Fibroblast of lung (primary cell): ENCODE measurements around the gene XKR7. TPM values are rescaled to one million over a fixed set of nuclear protein-coding genes. Genes with fewer than 3 reads are reported as not detected.

Experiments used
- DNase-seq, 2 donors: peaks; one replicate each; pipeline versions ENCODE4 v3.0.0 to v3.0.0-alpha.2; 2010; ENCODE audit warnings: low read depth in 2 of 2
- H2AFZ ChIP-seq: 2 replicates; pipeline ENCODE4 v1.5.1; 2012; ENCODE audit warnings: low read length, control low read depth, inconsistent platforms
- H3K27ac ChIP-seq: 2 replicates; pipeline ENCODE4 v1.5.1; 2011; ENCODE audit warnings: low read length, control low read depth; ENCODE audit not compliant: insufficient read depth
- H3K27me3 ChIP-seq: 2 replicates; pipeline ENCODE4 v1.5.1; 2011; ENCODE audit warnings: mild to moderate bottlenecking, low read length; ENCODE audit not compliant: control insufficient read depth, insufficient read depth
- H3K36me3 ChIP-seq: 2 replicates; pipeline ENCODE4 v1.5.1; 2011; ENCODE audit warnings: low read length; ENCODE audit not compliant: control insufficient read depth, insufficient read depth
- H3K4me1 ChIP-seq: 2 replicates; pipeline ENCODE4 v1.5.1; 2011; ENCODE audit warnings: low read length; ENCODE audit not compliant: control insufficient read depth, insufficient read depth; ENCODE audit errors: extremely low read depth
- H3K4me2 ChIP-seq: 2 replicates; pipeline ENCODE4 v1.5.1; 2011; ENCODE audit warnings: low read length, control low read depth; ENCODE audit not compliant: insufficient read depth; ENCODE audit errors: extremely low read depth
- H3K4me3 ChIP-seq, 4 experiments: fragments of 200-600 bp in 1 of 4; sonication (generic) in 1 of 4; replicated peaks in 1 of 4; 2 replicates each; pipeline ENCODE4 v1.5.1; 2011 to 2016; ENCODE audit warnings: low read length in 4 of 4, low read depth in 3 of 4, mild to moderate bottlenecking in 3 of 4, control low read depth in 2 of 4, inconsistent platforms in 1 of 4, mixed read lengths in 1 of 4; ENCODE audit not compliant: insufficient read depth in 1 of 4; ENCODE audit errors: control extremely low read depth in 1 of 4
- H3K79me2 ChIP-seq: 2 replicates; pipeline ENCODE4 v1.5.1; 2012; ENCODE audit warnings: mild to moderate bottlenecking, low read length, inconsistent platforms; ENCODE audit not compliant: control insufficient read depth, insufficient read depth
- H3K9ac ChIP-seq: 2 replicates; pipeline ENCODE4 v1.5.1; 2011; ENCODE audit warnings: mild to moderate bottlenecking, low read length, control low read depth; ENCODE audit not compliant: insufficient read depth
- H3K9me3 ChIP-seq: 2 replicates; pipeline ENCODE4 v1.5.1; 2012; ENCODE audit warnings: low read depth, low read length; ENCODE audit not compliant: control insufficient read depth, insufficient read depth
- H4K20me1 ChIP-seq: 2 replicates; pipeline ENCODE4 v1.5.1; 2011; ENCODE audit warnings: low read length; ENCODE audit not compliant: control insufficient read depth, insufficient read depth; ENCODE audit errors: extremely low read depth
- EZH2 ChIP-seq: IDR thresholded peaks from 2 replicates; pipeline ENCODE4 v1.5.1; 2012; ENCODE audit warnings: low read length, control low read depth, mild to moderate bottlenecking; ENCODE audit errors: missing control alignments
- polyA plus RNA-seq, 2 donors: library from polyadenylated mRNA; depleted of rRNA in 1 of 2; stranded (reverse) in 1 of 2; unstranded in 1 of 2; fragments of >200 nt; gene quantifications; 2 replicates each; pipeline ENCODE4 v1.2.1, GENCODE V29; 2011 to 2012; ENCODE audit warnings: missing spikeins in 1 of 2
- total RNA-seq: library from RNA; depleted of rRNA; stranded (reverse); fragments of >200 nt; gene quantifications from 2 replicates; pipeline ENCODE4 v1.2.1, GENCODE V29; 2014
- TF ChIP-seq, protein P1 (sequence below), 2 donors: IDR thresholded peaks in 1 of 2; conservative IDR thresholded peaks in 1 of 2; 1 replicate in 1 of 2; 2 replicates in 1 of 2; pipeline ENCODE4 v1.5.1; 2011 to 2012; ENCODE audit warnings: low read length in 2 of 2, control low read depth in 1 of 2, inconsistent platforms in 1 of 2, low read depth in 1 of 2, mild to moderate bottlenecking in 1 of 2

XKR7 gene
- total and polyA plus RNA-seq, 2 donors (not counting 1 experiment from before 2014, with no cell fraction given): not detected

DNA sequence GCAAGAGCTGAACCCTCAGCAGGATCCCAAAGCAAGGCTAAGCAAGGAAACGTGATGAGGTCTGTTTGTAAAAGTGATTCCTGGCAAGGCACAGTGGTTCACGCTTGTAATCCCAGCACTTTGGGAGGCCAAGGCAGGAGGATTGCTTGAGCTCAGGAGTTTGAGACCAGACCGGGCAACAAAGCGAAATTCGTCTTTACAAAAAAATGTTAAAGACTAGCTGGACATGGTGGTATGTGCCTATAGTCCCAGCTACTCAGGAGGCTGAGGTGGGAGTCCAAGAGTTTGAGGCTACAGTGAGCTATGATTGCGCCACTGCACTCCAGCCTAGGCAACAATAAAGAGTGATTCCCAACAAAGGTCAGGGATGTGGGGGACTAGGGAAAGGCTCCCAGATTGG lies 4.1 kb upstream of the XKR7 start:
- DNase-seq: no peak
- peaks cover 4% of the 10 kb centered on the region for H4K20me1 ChIP-seq
- H2AFZ ChIP-seq: no peak overlapping the region
- H3K79me2 ChIP-seq: no peaks in the 10 kb centered on the region
- no peak overlapping the region for H3K4me2 ChIP-seq
- H3K36me3 ChIP-seq: no peaks in the 10 kb centered on the region
- no peak overlapping the region for H3K4me3 ChIP-seq
- H3K9ac ChIP-seq: no peak overlapping the region
- H3K27me3 ChIP-seq: peaks cover 6% of the 10 kb centered on the region
- H3K4me1 ChIP-seq: no peaks in the 10 kb centered on the region
- TF ChIP-seq, protein P1, sequence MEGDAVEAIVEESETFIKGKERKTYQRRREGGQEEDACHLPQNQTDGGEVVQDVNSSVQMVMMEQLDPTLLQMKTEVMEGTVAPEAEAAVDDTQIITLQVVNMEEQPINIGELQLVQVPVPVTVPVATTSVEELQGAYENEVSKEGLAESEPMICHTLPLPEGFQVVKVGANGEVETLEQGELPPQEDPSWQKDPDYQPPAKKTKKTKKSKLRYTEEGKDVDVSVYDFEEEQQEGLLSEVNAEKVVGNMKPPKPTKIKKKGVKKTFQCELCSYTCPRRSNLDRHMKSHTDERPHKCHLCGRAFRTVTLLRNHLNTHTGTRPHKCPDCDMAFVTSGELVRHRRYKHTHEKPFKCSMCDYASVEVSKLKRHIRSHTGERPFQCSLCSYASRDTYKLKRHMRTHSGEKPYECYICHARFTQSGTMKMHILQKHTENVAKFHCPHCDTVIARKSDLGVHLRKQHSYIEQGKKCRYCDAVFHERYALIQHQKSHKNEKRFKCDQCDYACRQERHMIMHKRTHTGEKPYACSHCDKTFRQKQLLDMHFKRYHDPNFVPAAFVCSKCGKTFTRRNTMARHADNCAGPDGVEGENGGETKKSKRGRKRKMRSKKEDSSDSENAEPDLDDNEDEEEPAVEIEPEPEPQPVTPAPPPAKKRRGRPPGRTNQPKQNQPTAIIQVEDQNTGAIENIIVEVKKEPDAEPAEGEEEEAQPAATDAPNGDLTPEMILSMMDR (conservative IDR thresholded peaks at IDR 0.05 in 1 of 2, IDR thresholded peaks at IDR 0.05 in 1 of 2; ENCODE audit: low read depth in 1 of 2, low read length in 2 of 2): no peak
- no peak for TF ChIP-seq EZH2
- no peak overlapping the region for H3K27ac ChIP-seq
- no peaks in the 10 kb centered on the region for H3K9me3 ChIP-seq

GRCh38 chr20:31966991-31967655 lies 828 bp upstream of the XKR7 start:
- no peak for DNase-seq
- H3K4me1 ChIP-seq: no peaks in the 10 kb centered on the region
- H3K9ac ChIP-seq: no peak overlapping the region
- peaks cover 9% of the 10 kb centered on the region for H3K27me3 ChIP-seq
- no peak overlapping the region for H3K4me3 ChIP-seq
- no peak overlapping the region for H3K27ac ChIP-seq
- no peaks in the 10 kb centered on the region for H3K9me3 ChIP-seq
- no peaks in the 10 kb centered on the region for H4K20me1 ChIP-seq
- H3K79me2 ChIP-seq: no peaks in the 10 kb centered on the region
- no peaks in the 10 kb centered on the region for H3K36me3 ChIP-seq
- no peak overlapping the region for H3K4me2 ChIP-seq
- TF ChIP-seq, protein P1 (conservative IDR thresholded peaks at IDR 0.05 in 1 of 2, IDR thresholded peaks at IDR 0.05 in 1 of 2; ENCODE audit: low read depth in 1 of 2, low read length in 2 of 2): no peak
- no peak for TF ChIP-seq EZH2
- H2AFZ ChIP-seq: no peak overlapping the region

DNA sequence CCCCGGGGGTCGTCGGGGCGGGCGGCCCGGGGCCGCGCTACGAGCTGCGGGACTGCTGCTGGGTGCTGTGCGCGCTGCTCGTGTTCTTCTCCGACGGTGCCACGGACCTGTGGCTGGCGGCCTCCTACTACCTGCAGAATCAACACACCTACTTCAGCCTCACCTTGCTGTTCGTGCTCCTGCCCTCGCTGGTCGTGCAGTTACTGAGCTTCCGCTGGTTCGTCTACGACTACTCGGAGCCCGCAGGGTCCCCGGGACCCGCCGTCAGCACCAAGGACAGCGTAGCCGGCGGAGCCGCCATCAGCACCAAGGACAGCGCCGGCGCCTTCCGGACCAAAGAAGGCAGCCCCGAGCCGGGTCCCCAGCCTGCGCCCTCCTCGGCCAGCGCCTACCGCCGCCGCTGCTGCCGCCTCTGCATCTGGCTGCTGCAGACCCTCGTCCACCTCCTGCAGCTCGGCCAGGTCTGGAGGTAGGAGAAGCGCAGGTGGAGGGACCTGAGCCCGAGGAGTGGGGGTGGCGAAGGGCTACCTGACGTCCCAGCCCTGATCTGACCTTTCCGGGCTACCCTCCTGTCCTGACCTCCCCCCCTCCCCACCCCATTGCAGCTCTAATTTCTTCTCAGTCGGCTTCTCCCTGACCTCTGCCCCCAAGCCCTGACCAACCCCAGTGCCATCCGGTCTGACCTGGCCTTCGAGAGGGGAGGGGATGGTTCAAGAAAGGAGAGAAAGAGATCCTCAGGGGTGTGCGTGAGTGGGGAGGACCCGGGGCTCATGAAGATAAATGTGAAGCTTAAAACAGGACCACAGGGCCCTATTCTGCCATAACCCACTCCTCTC lies 558 bp downstream of the XKR7 start:
- H3K9ac ChIP-seq: no peak overlapping the region
- H3K79me2 ChIP-seq: no peaks in the 10 kb centered on the region
- H3K4me3 ChIP-seq: peak overlapping the region in 1 of 4 experiments; percentile 30
- DNase-seq: peak; percentile 54 to 59
- TF ChIP-seq EZH2: peak; percentile 45
- TF ChIP-seq, protein P1 (conservative IDR thresholded peaks at IDR 0.05 in 1 of 2, IDR thresholded peaks at IDR 0.05 in 1 of 2; ENCODE audit: low read depth in 1 of 2, low read length in 2 of 2): no peak
- no peaks in the 10 kb centered on the region for H4K20me1 ChIP-seq
- H2AFZ ChIP-seq: no peak overlapping the region
- no peaks in the 10 kb centered on the region for H3K36me3 ChIP-seq
- peaks cover 9% of the 10 kb centered on the region for H3K27me3 ChIP-seq
- H3K4me2 ChIP-seq: no peak overlapping the region
- no peaks in the 10 kb centered on the region for H3K9me3 ChIP-seq
- no peak overlapping the region for H3K27ac ChIP-seq
- no peaks in the 10 kb centered on the region for H3K4me1 ChIP-seq
